Thymus (tissue), 11 donors: ENCODE data around the gene SLC38A11. TPM values are rescaled to one million over a fixed set of nuclear protein-coding genes. Genes with fewer than 3 reads are reported as not detected.

ENCODE experiments used
- DNase-seq, 9 donors: peaks; one replicate each; pipeline ENCODE4 v3.0.0-alpha.2; 2013; ENCODE audit warnings: low spot score in 9 of 9, low read depth in 6 of 9, missing footprints in 1 of 9
- H3K27ac ChIP-seq, 2 donors: one replicate each; pipeline ENCODE4 v1.5.1; 2013; ENCODE audit warnings: control low read depth in 1 of 2, low read depth in 1 of 2, low read length in 1 of 2, mild to moderate bottlenecking in 1 of 2, moderate library complexity in 1 of 2
- H3K27me3 ChIP-seq, 2 donors: one replicate each; pipeline ENCODE4 v1.5.1; 2013; ENCODE audit warnings: low read length in 1 of 2; ENCODE audit not compliant: control insufficient read depth in 2 of 2, insufficient read depth in 1 of 2
- H3K36me3 ChIP-seq, 2 donors: one replicate each; pipeline ENCODE4 v1.5.1; 2013; ENCODE audit warnings: low read length in 1 of 2, mild to moderate bottlenecking in 1 of 2, moderate library complexity in 1 of 2; ENCODE audit not compliant: control insufficient read depth in 2 of 2, insufficient read depth in 2 of 2
- H3K4me1 ChIP-seq, 2 donors: one replicate each; pipeline ENCODE4 v1.5.1; 2013; ENCODE audit warnings: low read length in 2 of 2; ENCODE audit not compliant: control insufficient read depth in 2 of 2, insufficient read depth in 2 of 2
- H3K4me3 ChIP-seq, 2 donors: one replicate each; pipeline ENCODE4 v1.5.1; 2013; ENCODE audit warnings: low read length in 2 of 2, control low read depth in 1 of 2, mild to moderate bottlenecking in 1 of 2
- H3K9me3 ChIP-seq, 2 donors: one replicate each; pipeline ENCODE4 v1.5.1; 2013; ENCODE audit warnings: low read length in 1 of 2, mild to moderate bottlenecking in 1 of 2; ENCODE audit not compliant: control insufficient read depth in 2 of 2, insufficient read depth in 1 of 2
- WGBS: extraction: QIAGEN DNeasy Blood & Tissue Kit; methylation state at CpG from one replicate; pipeline ENCODE4 v1.1.7; 2013; 5-methylcytosine and 5-hydroxymethylcytosine counted together
- polyA plus RNA-seq: library from polyadenylated mRNA; stranded (reverse); fragments of 200-250 nt; gene quantifications from one replicate; pipeline ENCODE4 v1.2.3, GENCODE V29; 2013
- total RNA-seq: library from RNA; stranded (reverse); fragments of 120-200 nt; gene quantifications from one replicate; pipeline ENCODE4 v1.2.4, GENCODE V29; 2013
- donor health status: healthy.

Gene SLC38A11
- total and polyA plus RNA-seq, 2 donors, result 0.05 to 0.64 TPM

GRCh38 chr2:164933671-164934189 is 21.6 kb downstream of the SLC38A11 start:
- H3K27ac ChIP-seq, result no peak overlapping the region
- no peak for DNase-seq
- H3K36me3 ChIP-seq, result no peaks in the 10 kb centered on the region
- no peaks in the 10 kb centered on the region for H3K9me3 ChIP-seq
- peaks cover 0 to 8% of the 10 kb centered on the region in 2 donors for H3K4me1 ChIP-seq
- H3K4me3 ChIP-seq, result no peak overlapping the region
- H3K27me3 ChIP-seq, result no peaks in the 10 kb centered on the region
- 58% methylated on average over 3 of the region's 3 CpGs for WGBS

DNA sequence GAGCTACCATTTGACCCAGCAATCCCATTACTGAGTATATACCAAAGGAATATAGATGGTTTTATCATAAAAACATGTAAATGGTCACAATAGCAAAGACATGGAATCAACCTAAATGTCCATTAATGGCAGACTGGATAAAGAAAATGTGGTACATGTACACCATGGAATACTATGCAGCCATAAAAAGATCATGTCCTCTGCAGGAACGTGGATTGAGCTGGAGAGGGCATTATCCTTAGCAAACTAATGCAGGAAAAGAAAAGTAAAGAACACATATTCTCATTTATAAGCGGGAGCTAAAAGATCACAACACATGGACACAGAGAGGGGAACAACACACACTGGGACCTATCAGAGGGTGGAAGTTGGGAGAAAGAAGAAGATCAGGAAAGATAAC is 22.9 kb downstream of the SLC38A11 start:
- H3K4me3 ChIP-seq, result no peak overlapping the region
- WGBS, result 96% methylated on average over 2 of the region's 2 CpGs
- no peaks in the 10 kb centered on the region for H3K9me3 ChIP-seq
- H3K36me3 ChIP-seq, result no peaks in the 10 kb centered on the region
- H3K4me1 ChIP-seq, result peaks cover 0 to 8% of the 10 kb centered on the region in 2 donors
- H3K27me3 ChIP-seq, result no peaks in the 10 kb centered on the region
- no peak for DNase-seq
- no peak overlapping the region for H3K27ac ChIP-seq

GRCh38 chr2:164928101-164928673 is 27.1 kb downstream of the SLC38A11 start:
- H3K36me3 ChIP-seq, result no peaks in the 10 kb centered on the region
- H3K27me3 ChIP-seq, result no peaks in the 10 kb centered on the region
- no peaks in the 10 kb centered on the region for H3K4me1 ChIP-seq
- no peak overlapping the region for H3K4me3 ChIP-seq
- no peaks in the 10 kb centered on the region for H3K9me3 ChIP-seq
- DNase-seq, result no peak
- no peak overlapping the region for H3K27ac ChIP-seq

GRCh38 chr2:164922134-164922533 is 33.2 kb downstream of the SLC38A11 start:
- no peak overlapping the region for H3K27ac ChIP-seq
- H3K4me1 ChIP-seq, result no peaks in the 10 kb centered on the region
- no peak for DNase-seq
- no peaks in the 10 kb centered on the region for H3K9me3 ChIP-seq
- 92% methylated on average over 3 of the region's 3 CpGs for WGBS
- no peak overlapping the region for H3K4me3 ChIP-seq
- no peaks in the 10 kb centered on the region for H3K36me3 ChIP-seq
- no peaks in the 10 kb centered on the region for H3K27me3 ChIP-seq

DNA sequence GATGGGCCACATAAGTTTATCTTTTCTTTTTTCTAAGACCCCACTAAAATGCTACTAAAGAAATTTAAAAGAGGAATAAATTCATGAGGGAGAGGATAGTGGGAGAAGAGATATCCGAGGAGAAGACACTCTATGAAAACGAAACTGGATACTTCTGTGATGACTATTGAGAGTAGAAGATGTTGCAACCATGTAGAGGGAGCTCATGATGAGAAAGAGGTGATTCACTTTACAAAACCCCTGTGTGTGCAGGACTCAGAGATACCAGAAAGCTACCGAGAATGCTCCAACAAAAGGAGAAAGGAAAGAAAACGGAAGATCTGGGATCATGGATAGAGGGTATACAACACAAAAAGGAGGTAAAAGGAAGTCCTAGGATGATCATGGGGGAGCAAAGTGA is 34.9 kb downstream of the SLC38A11 start:
- WGBS, result 95% methylated on average over 4 of the region's 4 CpGs
- no peak overlapping the region for H3K4me3 ChIP-seq
- DNase-seq, result no peak
- no peaks in the 10 kb centered on the region for H3K27me3 ChIP-seq
- H3K9me3 ChIP-seq, result no peaks in the 10 kb centered on the region
- H3K4me1 ChIP-seq, result no peaks in the 10 kb centered on the region
- H3K36me3 ChIP-seq, result no peaks in the 10 kb centered on the region
- no peak overlapping the region for H3K27ac ChIP-seq

DNA sequence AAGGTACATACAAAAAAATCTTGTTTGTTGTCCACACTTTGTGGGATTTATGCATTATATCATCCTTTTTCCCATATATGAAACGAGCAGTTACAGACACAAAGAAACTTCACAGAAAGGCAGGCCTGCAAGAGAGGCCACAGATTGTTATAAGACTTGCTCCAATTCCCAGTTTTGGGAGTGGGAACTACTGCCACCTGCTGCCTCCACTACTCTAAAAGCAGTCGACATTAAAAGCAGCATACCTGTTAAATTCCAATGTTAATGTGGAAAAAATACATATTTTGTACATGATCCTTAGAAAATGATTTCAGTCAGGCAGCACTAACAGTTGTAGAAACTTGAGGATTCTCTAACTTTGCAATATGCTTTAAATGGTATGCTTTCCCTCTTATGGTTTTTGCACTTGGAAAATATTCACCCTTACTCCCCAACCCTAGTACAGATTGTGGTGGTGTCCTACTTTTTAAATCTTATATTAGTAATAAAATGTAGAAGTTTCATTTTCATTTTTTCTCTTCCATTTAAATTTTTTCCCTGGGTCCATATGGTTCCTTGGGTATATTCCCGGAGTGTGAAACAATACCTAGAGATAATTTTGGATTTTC is 37.9 kb downstream of the SLC38A11 start:
- DNase-seq, result no peak

DNA sequence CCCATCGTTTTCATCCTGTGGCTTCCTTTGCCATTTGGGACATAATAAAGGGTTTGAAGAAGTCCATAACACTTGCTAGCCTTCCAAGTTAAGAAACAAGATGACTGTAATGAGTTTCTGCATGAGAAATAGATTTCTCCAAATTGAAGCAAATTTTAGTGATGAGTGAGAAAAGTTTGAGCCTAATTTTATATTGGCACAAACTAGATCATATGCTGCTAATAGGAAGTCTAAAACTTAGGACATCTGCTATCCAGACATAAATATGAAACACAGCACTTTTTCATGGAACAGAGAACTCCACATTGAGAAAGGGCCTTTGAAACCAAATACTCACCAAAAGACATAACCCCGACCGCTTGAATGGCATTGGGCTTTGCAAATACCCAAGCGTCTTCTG is 39.8 kb downstream of the SLC38A11 start:
- peaks cover 0 to 4% of the 10 kb centered on the region in 2 donors for H3K4me1 ChIP-seq
- H3K27ac ChIP-seq, result no peak overlapping the region
- H3K9me3 ChIP-seq, result no peaks in the 10 kb centered on the region
- H3K4me3 ChIP-seq, result no peak overlapping the region
- no peak for DNase-seq
- H3K36me3 ChIP-seq, result no peaks in the 10 kb centered on the region
- 96% methylated on average over 4 of the region's 4 CpGs for WGBS
- H3K27me3 ChIP-seq, result no peaks in the 10 kb centered on the region

More for the DNA sequence above, 37.9 kb downstream of the SLC38A11 start:
- H3K9me3 ChIP-seq, result no peaks in the 10 kb centered on the region
- no peaks in the 10 kb centered on the region for H3K27me3 ChIP-seq
- no peak overlapping the region for H3K4me3 ChIP-seq
- no peak overlapping the region for H3K27ac ChIP-seq
- WGBS, result 70% methylated on average over 3 of the region's 3 CpGs
- H3K36me3 ChIP-seq, result no peaks in the 10 kb centered on the region
- H3K4me1 ChIP-seq, result no peaks in the 10 kb centered on the region

DNA sequence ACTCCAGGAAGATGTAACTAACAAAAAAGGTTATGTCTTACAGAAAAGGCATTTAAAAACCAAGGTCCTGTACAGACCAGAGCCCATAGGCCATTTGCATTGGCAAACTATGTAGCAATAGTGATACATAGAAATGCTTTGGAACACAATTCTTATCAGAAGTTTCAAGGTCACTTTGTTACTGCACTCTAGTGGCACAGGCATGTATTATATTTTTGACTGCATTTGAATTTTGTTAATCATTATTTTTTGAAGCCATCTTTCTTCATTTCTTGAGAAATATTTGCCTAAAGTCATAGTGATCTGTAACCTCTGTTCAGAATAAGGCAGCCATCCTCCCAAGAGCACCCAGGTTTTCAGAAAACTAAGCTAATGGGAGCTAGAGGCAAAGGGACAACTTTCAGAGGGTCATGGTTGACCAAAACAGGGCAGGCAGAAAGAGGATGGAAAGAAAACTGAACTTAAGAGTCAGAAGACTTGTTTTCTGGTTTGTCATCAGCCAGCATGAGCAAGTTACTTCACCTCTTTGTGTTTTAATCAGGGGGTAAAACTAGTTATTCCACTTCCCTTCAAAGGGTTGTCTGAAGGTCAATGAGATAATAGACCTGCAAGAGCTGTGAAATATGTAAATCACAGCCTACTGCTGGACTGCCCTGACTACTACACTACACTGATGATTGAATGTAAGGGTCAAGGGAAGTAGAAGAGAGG is 41.5 kb downstream of the SLC38A11 start:
- H3K27ac ChIP-seq, result peak overlapping the region in 1 of 2 donors; percentile 55
- peak in 2 of 9 donors; percentile 24 to 50 for DNase-seq
- peaks cover 0 to 11% of the 10 kb centered on the region in 2 donors for H3K4me1 ChIP-seq

DNA sequence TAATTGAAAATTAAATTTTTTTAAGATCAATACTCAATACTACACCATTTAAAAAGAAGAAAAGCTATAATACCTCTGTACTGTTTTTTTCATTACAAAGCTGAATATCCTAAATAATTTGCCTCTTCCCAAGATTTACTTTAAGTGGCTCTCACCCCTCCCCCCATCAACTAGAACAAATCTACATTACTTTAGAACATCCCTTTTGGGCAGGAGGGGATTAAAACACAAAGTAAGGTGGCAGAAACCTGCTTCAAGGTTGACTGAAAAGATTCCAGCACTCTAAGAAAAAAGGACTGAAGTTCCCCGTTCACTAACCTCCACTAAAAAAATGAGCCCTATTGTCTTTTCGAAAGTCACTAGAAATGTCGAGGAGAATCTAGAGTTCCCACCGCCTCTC is 42.3 kb downstream of the SLC38A11 start:
- WGBS, result 99% methylated on average over 4 of the region's 4 CpGs
- Histone ChIP-seq H3K27ac (peak overlapping the region in 1 of 2 donors; percentile 55), H3K4me3 (no peak overlapping the region), H3K9me3 (no peaks in the 10 kb centered on the region), H3K4me1 (peaks cover 0 to 11% of the 10 kb centered on the region in 2 donors), H3K36me3 (no peaks in the 10 kb centered on the region), H3K27me3 (no peaks in the 10 kb centered on the region)
- no peak for DNase-seq

More for the DNA sequence above, 41.5 kb downstream of the SLC38A11 start:
- H3K36me3 ChIP-seq, result no peaks in the 10 kb centered on the region
- no peak overlapping the region for H3K4me3 ChIP-seq
- no peaks in the 10 kb centered on the region for H3K27me3 ChIP-seq
- no peaks in the 10 kb centered on the region for H3K9me3 ChIP-seq
